OCI-LY7 (cell line): ENCODE data around the gene XYLT1.

Source experiments
- EZH2phosphoT487 ChIP-seq: fragments of 200-600 bp; sonication (generic); IDR thresholded peaks from 2 replicates; pipeline ENCODE4 v1.6.1; 2018; ENCODE audit warnings: low read depth, borderline replicate concordance, mild to moderate bottlenecking, mixed run types, antibody characterized with exemption, low read length, moderate library complexity, mixed read lengths
- TF ChIP-seq, protein P1 (sequence below): fragments of 200-600 bp; sonication (generic); conservative IDR thresholded peaks from 2 replicates; pipeline ENCODE4 v1.5.1; 2014; ENCODE audit warnings: mild to moderate bottlenecking, antibody characterized with exemption, low read length, moderate library complexity, mixed read lengths

DNA sequence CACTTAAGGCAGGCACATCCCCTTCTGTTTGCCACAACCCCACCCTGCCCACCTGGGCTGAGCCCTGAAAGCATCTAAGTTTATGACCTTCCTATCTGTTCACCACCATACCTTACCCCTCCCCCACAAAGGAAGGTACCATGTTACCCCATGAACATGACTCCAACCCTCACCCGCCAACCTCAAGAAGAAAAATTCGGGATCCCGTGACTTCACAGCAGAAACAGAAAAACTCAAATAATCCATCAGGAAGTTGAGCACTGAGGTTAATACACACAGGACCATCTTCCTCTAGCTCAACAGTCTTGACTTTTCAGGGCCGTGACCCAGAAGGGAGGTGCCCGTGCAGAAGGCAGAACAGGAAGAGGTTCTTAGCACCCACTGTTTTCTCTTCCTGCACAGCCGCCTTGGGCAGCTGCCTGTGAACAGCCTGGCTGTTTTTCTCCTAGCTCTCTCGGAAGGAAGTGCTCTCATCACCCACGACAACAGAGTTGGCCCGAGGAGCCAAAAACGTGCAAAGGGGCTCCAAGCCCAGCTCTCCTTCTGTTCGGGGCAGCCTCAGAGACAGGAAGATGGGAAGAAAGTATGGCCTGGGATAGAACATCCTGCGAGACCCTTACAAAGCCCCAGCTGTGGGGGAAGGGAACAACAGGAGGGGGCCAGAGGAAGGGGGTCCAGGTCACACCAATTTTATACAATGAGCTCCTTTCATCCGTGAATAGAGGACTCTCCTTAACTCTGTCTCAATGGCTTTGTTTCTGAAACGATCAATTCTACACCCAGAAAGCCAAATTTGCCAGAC lies 101.1 kb downstream of the XYLT1 start:
- TF ChIP-seq, protein P1, sequence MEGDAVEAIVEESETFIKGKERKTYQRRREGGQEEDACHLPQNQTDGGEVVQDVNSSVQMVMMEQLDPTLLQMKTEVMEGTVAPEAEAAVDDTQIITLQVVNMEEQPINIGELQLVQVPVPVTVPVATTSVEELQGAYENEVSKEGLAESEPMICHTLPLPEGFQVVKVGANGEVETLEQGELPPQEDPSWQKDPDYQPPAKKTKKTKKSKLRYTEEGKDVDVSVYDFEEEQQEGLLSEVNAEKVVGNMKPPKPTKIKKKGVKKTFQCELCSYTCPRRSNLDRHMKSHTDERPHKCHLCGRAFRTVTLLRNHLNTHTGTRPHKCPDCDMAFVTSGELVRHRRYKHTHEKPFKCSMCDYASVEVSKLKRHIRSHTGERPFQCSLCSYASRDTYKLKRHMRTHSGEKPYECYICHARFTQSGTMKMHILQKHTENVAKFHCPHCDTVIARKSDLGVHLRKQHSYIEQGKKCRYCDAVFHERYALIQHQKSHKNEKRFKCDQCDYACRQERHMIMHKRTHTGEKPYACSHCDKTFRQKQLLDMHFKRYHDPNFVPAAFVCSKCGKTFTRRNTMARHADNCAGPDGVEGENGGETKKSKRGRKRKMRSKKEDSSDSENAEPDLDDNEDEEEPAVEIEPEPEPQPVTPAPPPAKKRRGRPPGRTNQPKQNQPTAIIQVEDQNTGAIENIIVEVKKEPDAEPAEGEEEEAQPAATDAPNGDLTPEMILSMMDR = no peak; the same call in 1 of the 2 replicates
- TF ChIP-seq EZH2phosphoT487 = no peak
